NCI-H526 treated with DMSO at 0.1 percent for 48 hours (cell line): ENCODE results near the gene SGCA.
A peak's percentile ranks its signal among the peaks of the same experiment; 100 is the strongest.

Source experiments
- DNase-seq: peaks from one replicate; lab custom pipeline; 2025; lab: John Stamatoyannopoulos, UW

Gene SGCA

DNA sequence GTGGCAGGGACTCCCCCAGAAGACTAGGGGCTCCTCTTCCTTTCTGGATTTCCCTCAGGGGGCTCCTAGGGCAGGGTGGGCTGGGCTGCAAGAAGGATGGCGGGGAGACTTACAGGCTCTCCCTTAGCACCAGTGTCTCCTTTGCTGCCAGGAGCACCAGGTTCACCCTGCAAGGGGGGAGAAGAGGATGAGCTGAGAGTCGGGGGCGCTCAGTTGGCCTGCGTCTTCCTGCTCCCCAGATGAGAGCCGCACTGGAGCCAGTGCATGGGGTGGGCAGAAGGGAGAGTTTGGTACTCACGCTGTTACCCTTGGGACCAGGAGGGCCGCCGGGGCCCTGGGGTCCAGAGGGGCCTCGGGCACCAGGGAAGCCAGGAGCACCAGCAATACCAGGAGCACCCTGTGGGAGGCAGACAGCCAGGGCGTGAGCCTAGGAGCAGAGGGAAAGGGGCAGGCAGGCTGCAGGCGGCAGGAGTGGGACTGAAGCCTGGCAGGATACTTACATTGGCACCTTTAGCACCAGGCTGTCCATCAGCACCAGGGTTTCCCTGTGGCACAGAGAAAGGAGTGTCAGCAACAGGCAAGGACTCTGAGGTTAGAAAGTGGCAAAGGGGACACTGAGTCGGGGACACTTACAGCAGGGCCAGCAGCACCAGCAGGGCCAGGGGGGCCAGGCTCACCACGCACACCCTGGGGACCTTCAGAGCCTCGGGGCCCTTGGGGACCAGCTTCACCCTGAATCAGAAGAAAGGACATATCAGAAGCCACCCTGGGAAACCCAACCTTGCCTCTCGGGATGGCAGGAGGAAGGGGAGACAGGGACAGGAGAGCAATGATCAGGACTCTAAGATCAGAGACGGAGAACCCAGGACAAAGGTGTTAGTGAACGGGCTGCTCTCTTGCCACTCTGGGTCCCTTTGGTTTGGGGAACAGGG lies 29.4 kb downstream of the SGCA start:
- no peak for DNase-seq

DNA sequence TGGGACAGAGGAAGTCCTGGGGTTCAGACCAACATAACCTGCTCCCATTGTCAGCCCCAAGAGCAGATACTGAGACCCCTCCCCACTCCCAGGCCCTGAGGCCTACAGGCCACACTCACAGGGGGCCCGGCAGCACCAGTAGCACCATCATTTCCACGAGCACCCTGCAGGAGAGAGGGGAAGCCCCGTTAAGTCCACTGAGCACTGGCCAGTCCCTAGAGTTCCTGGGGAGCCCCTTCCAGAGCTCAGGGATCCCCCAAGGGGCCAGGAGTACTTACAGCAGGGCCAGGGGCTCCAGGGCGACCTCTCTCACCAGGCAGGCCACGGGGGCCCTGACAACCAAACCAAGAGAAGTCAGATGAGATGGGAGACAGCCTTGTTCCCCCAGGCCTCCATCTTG lies 30.2 kb downstream of the SGCA start:
- DNase-seq, result no peak

DNA sequence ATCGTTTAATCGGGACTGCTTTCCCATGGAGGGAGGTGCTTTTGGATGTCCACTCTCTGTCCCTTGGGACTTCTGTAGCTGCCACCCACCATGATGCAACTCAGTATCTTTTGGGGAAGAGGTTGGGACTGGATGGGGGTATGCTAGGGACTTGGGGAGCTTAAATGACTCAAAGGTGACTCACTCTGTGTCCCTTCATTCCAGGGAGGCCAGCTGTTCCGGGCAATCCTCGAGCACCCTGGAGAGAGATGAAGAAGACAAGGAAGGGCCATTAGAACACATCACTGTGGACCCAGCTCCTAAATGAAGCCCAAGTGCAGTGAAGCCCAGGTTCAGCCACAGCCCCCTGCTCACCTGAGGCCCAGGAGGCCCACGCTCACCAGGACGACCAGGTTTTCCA lies 31.0 kb downstream of the SGCA start:
- DNase-seq, result no peak

DNA sequence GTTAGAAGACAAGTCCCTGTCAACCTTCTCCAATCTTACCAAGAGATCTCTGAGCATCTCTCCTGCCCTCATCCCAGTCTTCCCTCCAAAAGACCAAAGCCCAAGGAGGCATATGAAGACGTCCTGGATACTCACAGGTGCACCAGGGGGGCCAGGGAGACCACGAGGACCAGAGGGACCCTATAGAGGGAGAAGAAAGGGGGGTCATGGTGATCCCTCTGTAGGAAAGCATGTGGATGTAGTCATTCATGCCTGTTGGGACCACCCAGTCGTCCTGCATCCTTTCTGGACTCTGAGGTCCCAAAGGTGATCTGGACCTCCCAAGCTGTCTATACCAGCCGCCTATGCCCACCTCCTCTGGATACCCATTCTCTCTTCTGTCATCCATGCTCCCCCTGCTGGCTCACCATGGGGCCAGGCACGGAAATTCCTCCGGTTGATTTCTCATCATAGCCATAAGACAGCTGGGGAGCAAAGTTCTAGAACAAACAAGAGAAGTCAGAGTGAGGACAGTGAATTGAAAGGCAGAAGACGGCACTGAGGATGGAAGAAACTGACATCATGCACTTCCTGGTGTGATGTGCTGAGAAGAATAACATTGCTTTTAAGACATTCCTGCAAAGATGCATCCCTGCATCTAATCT lies 32.3 kb downstream of the SGCA start:
- DNase-seq, result no peak

DNA sequence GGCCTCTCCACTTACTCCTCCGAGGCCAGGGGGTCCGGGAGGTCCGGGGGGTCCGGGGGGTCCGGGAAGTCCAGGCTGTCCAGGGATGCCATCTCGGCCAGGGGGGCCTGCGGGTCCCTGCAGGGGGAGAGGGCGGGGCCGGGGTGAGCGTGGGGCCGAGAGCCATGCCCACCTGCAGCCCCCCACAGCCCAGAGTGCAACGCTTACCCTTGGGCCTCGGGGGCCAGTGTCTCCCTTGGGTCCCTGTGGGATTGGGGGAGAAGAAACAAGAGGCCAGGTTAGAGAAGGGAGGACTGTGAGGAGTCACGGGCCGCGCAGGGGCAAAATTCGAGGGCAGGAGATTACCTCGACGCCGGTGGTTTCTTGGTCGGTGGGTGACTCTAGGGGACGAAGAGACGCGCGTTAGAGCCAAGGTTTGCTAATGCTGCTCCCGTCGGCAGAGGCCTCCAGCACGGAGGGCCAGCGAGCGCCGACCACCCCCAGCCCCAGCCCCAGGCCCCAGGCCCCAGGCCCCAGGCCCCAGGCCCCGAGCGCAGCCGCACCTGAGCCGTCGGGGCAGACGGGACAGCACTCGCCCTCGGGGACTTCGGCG lies 33.5 kb downstream of the SGCA start:
- no peak for DNase-seq

DNA sequence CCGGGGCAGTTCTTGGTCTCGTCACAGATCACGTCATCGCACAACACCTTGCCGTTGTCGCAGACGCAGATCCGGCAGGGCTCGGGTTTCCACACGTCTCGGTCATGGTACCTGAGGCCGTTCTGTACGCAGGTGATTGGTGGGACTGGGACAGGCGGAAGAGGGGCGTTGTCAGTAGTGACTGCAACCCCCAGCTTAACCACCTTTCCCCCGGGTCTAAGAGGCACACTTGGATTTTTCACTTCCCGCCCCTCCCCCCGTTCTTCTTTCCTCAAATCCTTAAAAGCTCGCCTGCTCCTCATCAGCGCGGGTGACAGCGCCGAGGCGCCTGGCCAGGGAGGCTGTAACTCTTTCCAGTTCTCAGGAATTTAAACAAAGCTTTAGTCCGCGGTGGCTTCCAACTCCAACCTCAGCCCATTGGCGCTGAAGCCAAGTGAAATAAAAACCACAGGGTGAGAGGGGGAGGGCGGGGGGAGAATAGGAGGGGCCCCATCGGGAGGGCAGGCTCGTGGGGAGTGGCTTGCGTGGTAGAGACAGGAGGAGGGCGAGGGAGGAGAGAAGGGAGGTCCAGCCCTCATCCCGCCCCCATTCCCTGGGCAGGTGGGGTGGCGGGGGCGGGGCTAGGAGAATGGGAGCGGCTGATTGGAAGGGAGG lies 34.1 kb downstream of the SGCA start:
- peak; percentile 74 for DNase-seq

DNA sequence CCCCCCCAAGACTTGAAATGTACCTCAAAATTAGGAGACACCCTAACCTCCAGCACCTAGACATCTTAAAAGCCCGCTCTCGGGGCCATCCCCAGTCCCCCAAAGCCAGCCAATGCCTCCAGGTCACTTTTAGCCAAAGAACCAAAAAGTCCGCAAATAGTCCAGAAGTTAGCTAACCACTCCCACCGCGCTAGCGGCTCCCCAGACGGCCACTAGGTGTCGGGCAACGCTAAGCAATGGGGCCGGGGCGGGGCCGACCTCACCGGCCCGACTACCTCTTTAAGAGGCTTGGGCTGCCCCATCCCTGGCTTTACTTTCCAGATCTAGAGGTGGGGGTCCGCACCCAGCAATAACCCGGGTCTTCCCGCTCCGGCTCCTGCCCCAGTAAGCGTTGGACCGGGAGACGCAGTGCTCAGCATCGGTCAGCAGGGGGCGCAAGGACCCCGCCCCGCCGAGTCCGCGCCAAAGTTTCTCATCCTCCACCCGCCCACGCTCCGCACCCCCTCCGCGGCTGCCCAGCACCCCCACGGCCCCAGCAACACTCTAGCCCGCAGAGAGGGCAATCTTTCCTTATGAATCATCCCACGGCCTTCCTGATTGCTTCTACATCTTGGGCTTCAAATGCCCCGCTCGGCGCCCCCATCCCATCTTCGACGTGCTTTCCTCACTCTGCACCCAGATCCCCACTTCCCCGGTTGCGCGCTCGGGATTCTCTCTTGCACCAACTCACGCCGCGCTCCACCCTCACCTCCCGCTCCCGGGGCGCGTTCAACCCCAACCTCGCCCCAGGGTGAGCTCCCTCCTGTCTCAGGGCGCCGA lies 34.9 kb downstream of the SGCA start:
- DNase-seq, result peak; percentile 74

DNA sequence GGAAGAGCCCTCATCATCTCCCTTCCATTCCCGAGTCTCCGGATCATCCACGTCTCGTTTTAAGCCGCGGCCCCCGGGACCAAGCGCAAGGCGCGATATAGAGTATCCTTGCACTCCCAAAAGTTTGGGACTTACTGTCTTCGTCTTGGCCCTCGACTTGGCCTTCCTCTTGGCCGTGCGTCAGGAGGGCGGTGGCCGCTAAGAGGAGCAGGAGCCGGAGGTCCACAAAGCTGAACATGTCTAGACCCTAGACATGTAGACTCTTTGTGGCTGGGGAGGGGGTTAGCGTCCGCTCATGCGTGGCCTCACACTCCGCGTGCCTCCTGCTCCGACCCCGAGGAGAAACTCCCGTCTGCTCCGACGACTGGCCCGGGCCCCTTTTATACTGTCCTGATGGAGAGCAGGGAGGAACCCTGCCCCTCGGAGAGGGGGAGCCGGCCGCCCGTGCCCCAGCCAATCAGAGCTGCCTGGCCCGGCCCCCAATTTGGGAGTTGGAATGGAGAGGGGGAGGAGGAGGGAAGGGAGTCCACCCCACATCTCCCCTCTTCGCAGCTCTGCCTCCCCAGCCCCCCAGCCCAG lies 35.6 kb downstream of the SGCA start, which contains the start of gene COL1A1:
COL1A1 (minus strand) TSS at position 356 of the 579 bp plus-strand sequence; CDS start at position 238, 118 bp downstream.
- DNase-seq, result no peak

DNA sequence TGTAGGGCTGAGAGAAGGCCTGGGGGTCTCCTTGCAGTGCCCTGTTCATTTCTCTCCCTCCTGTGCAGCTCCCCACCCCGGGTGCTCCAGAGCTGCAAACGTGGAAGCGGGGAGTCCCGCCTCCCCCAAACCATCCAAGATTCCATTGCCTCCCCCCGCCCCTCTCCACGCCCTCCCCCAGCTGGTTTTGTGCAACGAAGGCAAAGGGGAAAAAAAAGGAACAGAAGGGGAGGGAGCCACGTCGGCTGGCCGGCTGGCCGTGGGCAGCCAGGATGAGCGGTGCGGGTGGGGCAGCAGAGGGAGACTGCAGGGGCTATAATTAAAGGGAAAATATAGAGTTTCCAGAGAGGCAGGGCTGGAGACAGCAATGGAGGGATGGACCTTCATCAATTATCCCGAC lies 37.3 kb downstream of the SGCA start:
- DNase-seq, result no peak

DNA sequence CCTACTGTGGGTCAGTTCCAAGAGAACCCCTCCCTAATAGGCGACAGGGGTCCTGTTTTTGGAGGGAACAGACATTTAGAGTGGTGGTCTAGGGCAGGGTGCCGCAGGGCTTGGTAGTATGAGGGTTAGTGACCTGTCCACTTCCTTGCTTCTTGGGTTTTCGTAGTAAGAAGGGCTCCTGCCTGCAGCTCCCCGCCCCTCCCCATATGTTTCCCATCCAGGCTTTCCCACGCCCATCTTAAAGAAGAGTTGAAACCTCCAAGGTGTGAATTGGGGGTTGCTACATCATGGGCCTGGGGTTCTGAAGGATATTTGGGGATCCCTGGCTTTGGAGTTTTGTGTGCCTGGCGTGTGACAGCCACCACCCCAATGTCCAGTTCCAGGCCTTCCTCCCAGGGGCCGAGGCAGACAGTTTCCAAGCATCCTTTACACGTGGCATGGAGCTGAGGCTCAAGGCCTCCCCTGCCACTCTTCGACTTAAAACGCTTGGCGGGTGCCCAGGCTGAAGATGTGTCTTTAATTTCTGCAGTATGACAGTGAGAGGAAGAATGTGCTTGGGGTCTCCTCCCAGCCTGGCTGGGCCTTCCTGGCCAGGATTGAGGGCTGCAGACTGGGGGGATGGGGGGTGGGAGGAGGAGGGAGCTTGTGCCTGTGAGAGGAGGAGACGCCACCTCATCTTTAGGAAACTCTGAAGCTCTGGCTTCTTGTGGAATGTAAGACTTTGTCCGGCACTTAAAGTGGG lies 38.0 kb downstream of the SGCA start:
- no peak for DNase-seq

DNA sequence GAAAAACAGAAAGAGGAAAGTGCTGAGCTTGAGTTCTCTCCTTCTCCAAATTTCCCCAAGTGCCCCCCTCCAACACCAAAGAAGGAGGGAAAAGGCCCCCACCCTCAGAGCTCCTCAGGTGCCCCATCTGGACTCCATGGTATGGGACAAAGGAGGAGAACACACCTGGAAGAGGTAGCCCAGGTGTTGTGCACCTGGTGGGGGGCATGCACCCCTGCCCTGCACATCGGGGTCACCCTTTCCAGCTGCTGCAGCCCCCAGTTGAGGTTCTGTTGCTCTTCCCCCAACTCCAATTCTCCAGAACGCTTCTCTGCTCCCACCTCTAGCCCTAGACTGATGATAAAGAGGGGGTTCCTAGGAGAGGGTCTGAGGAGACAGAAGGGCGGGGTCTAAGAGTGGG lies 38.6 kb downstream of the SGCA start:
- no peak for DNase-seq

DNA sequence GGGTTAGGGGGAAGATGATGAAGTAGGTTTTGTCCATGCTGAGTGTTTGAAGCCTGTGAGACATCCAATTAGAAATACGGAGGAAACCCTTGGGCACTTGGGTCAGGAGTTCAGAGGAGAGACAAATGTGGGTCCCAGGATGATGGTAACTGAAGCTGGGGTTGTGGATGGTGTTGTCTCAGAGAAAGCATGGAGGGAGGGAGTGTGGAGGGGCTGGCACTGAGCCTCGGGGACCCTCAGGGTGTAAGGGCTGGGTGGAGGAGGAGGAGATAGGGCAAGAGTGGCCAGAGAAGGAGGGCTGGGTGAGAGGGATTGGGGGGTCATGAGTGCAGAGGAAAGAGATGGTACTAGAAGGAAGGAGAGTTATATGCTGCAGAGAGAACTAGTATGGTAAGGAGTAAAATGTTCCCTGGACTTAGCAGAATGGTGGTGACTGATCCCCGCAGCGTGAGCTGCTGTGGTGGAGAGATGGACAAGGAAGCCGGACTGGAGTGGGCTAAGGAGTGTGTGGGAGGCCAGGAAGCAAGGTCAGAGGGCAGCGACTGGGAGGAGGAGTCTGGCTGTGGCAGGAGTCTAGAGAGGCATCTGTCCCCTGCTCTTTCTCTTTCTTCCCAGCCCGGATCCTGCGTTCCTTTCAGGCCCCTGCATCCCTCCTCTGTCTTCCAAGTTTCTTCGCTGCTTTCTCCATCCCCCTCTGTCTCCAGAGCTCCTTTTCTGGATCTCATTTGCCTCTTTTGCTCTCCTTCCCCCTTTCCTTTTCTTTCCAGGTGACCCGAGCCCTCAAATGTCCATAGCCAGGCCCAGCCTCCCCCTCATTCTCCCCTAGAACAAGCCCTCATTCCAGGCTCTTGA lies 39.5 kb downstream of the SGCA start:
- DNase-seq, result no peak

DNA sequence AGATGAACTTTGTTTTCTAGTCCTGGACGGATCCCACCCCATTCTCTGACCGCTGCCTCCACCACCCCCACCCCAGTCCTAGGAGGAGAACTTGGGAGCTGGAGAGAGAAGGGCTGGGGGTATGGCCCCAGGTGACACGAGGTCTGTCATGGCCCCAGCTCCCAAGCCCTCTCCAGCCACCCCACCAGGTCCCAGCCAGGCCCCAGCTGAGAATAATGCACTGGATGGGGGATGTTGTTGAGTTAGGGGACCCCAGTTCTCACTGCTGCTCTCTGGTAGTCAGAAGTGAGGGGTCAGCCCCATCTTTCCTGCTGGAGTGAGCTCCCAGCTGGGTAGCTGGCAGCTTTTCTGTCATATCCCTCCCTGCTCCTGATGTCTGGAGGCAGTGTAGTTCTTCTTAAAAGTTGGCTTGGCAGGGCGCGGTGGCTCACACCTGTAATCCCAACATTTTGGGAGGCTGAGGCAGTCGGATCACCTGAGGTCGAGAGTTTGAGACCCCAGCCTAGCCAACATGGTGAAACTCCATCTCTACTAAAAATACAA lies 40.2 kb downstream of the SGCA start:
- DNase-seq, result no peak

DNA sequence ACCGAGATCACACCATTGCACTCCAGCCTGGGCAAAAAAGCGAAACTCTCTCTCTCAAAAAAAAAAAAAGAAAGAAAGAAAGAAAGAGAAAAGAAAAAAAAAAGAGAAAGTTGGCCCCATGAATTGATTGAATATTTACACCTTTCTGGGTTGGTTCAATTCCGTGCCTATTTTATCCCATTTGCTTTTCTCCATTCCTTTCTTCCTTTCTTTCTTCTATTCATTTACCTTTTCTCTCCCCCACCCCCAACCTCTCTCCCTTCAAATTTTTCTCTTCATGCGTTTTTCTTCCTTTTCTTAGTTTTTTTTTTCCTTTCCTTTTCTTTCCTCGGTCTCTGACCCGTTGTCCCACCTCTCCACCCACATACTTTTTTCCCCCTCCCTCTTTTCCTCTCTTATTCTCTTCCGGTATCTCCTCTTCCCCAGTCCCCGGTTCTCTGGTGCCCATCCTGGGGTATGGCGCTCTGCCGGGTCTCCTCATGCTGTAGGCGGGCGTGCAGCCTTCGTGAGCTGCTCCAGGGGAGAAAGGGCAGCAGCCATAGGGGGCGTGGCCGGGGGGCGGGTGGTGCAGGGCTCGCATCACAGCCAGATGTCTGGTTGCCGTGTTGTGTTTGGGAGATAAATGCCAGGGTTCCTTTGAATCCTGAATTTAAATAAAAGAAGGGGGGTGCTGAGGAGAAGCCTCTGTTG lies 40.9 kb downstream of the SGCA start:
- no peak for DNase-seq

DNA sequence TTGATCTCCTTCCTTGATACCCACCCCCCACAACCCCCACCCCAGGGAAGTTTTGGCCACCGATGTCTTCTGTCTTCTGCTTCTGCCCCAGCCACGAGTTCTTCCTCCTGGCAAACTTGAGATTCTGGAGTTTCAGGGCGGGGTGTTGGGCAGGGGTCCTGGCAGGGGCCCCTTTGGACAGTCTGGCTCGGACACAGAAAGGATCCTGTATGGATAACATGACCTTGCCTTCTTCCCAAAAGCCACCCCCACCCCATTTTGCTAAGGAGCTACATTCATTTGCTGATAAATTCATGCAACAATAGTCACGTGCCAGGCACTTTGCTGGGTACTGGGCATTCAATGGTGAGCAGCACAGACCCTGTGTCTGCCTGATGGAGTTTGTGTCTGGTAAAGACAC lies 41.5 kb downstream of the SGCA start:
- DNase-seq, result no peak

DNA sequence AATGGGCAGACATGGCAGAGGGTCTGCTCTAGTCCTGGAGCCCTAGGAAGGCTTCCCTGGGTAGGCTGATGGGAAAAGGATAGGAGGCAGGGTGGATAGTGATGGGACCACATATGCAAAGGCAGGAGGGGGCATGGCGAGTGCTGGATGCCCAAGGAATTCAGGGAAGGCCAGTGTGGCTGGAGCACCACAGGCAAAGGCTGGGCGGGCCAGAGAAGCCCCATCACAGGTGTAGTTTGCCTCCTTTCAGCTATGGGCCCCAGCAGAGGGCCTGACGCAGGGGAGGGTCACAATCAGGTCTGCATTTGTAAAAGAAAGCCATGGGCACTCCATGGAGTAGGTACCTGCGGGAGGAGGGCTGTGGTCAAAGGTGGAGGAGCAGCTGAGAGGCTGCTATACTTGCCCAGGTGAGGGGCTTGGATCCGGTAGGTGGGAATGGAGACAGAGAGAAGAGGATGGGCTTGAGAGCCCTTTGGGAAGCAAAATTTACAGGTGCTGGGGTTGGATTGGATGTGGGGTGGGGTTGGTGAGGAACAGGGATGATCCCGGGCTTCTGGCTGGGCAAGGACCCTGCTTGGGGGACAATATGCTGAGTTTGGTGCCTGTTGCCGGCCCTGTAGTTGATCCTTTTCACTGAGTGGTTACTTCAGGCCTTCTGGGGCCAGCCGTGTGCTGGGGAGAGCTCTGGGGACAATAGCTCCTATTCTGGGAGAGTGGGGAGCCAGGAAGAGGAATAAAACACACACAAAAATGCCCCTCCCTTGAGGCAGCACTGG lies 42.2 kb downstream of the SGCA start:
- DNase-seq, result no peak

DNA sequence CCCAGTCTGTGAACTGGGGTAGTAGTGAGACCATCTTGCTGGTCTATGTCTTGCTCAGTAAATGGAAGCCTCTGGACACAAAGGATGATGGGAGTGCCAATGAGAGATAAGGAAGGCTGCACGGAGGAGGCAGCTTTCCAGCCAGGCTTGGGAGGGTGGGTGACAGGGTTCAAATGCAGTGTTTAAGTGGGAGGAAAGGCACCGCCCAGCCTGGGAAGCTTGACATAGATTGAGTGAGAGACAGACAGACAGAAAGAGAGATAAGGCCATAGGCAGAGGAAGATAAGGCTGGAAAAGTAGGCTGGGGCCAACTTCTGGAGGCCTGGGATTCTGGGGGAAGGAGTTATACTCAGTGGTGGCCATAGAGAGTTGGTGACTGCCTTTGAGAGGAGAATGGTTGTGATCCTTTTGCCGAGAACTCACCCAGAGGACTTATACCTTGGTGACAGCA lies 42.8 kb downstream of the SGCA start:
- no peak for DNase-seq

DNA sequence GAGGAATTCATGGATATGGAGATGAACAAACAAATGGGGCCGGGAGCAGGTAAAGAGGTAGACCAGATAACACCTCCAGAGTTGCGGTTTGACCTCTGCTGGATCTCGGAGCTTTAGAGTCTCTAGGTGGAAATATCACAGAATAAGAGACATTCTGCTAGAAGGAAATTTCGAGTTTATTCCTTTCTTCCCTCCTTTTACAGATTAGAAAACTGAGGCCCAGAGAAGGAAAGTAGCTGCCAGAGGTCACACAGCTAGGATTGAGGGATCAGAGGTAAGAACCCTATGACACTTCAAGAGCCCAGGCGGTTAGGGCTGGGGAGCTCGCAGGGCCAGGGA lies 43.3 kb downstream of the SGCA start:
- DNase-seq, result no peak
